Mononuclear cell (primary cell): ENCODE measurements around the gene ERC2. TPM values are rescaled to one million over a fixed set of nuclear protein-coding genes. Genes with fewer than 3 reads are reported as not detected.
"Not testable (repeated sequence)": the region's sequence is repeated elsewhere in the genome, so short reads cannot be mapped to it uniquely, and the experiment has no call there.

ENCODE experiments used
- H3K27me3 ChIP-seq: 2 replicates; pipeline ENCODE4 v1.6.0; 2011; ENCODE audit warnings: low read length, control low read depth; ENCODE audit not compliant: insufficient read depth
- H3K4me1 ChIP-seq: 2 replicates; pipeline ENCODE4 v1.5.1; 2011; ENCODE audit warnings: mild to moderate bottlenecking, low read length, control low read depth; ENCODE audit not compliant: insufficient read depth
- H3K4me3 ChIP-seq: 2 replicates; pipeline ENCODE4 v1.5.1; 2011; ENCODE audit warnings: mild to moderate bottlenecking, low read length, moderate library complexity
- H3K9me3 ChIP-seq: 2 replicates; pipeline ENCODE4 v1.5.1; 2011; ENCODE audit warnings: low read depth, mild to moderate bottlenecking, control low read depth, low read length
- total RNA-seq: library from RNA; depleted of rRNA; stranded (reverse); fragments of >200 nt; gene quantifications from one replicate; pipeline ENCODE4 v1.2.3, GENCODE V29; 2012

ERC2 gene
- total RNA-seq, 1 donor, result 0.10 TPM

- H3K9me3 ChIP-seq, result no peaks in the 10 kb centered on the region
- H3K27me3 ChIP-seq, result no peaks in the 10 kb centered on the region
- H3K4me3 ChIP-seq, result no peak overlapping the region
- H3K4me1 ChIP-seq, result no peaks in the 10 kb centered on the region
Measured at GRCh38 chr3:55523471-55523870, 944.8 kb downstream of the ERC2 start.

GRCh38 chr3:55521738-55522421 is 946.4 kb downstream of the ERC2 start:
- H3K4me3 ChIP-seq, result no peak overlapping the region
- no peaks in the 10 kb centered on the region for H3K9me3 ChIP-seq
- no peaks in the 10 kb centered on the region for H3K4me1 ChIP-seq
- no peaks in the 10 kb centered on the region for H3K27me3 ChIP-seq

- H3K4me1 ChIP-seq, result no peaks in the 10 kb centered on the region
- no peaks in the 10 kb centered on the region for H3K27me3 ChIP-seq
- no peak overlapping the region for H3K4me3 ChIP-seq
- no peaks in the 10 kb centered on the region for H3K9me3 ChIP-seq
Measured at GRCh38 chr3:55521064-55521737, 947.1 kb downstream of the ERC2 start.

GRCh38 chr3:55519019-55519418 is 949.2 kb downstream of the ERC2 start:
- Histone ChIP-seq H3K4me1 (no peaks in the 10 kb centered on the region), H3K9me3 (no peaks in the 10 kb centered on the region), H3K27me3 (no peaks in the 10 kb centered on the region)

GRCh38 chr3:55518451-55518850 is 949.8 kb downstream of the ERC2 start:
- Histone ChIP-seq H3K27me3 (no peaks in the 10 kb centered on the region), H3K4me1 (no peaks in the 10 kb centered on the region), H3K9me3 (no peaks in the 10 kb centered on the region), H3K4me3 (no peak overlapping the region)

More at GRCh38 chr3:55519019-55519418, 949.2 kb downstream of the ERC2 start:
- H3K4me3 ChIP-seq, result no peak overlapping the region

- no peaks in the 10 kb centered on the region for H3K9me3 ChIP-seq
- H3K4me1 ChIP-seq, result no peaks in the 10 kb centered on the region
- H3K27me3 ChIP-seq, result no peaks in the 10 kb centered on the region
- H3K4me3 ChIP-seq, result no peak overlapping the region
Measured at GRCh38 chr3:55516392-55517030, 951.8 kb downstream of the ERC2 start.

- Histone ChIP-seq H3K4me3 (no peak overlapping the region), H3K27me3 (no peaks in the 10 kb centered on the region), H3K9me3 (no peaks in the 10 kb centered on the region), H3K4me1 (no peaks in the 10 kb centered on the region)
Measured at GRCh38 chr3:55515550-55516246, 952.6 kb downstream of the ERC2 start.

- no peaks in the 10 kb centered on the region for H3K9me3 ChIP-seq
- no peaks in the 10 kb centered on the region for H3K27me3 ChIP-seq
- no peak overlapping the region for H3K4me3 ChIP-seq
- no peaks in the 10 kb centered on the region for H3K4me1 ChIP-seq
Measured at GRCh38 chr3:55514962-55515361, 953.3 kb downstream of the ERC2 start.

- Histone ChIP-seq H3K9me3 (no peaks in the 10 kb centered on the region), H3K4me1 (no peaks in the 10 kb centered on the region), H3K27me3 (no peaks in the 10 kb centered on the region), H3K4me3 (no peak overlapping the region)
Measured at GRCh38 chr3:55512571-55513343, 955.5 kb downstream of the ERC2 start.

GRCh38 chr3:55511895-55512570 is 956.2 kb downstream of the ERC2 start:
- no peaks in the 10 kb centered on the region for H3K27me3 ChIP-seq
- H3K4me1 ChIP-seq, result no peaks in the 10 kb centered on the region
- H3K4me3 ChIP-seq, result no peak overlapping the region
- no peaks in the 10 kb centered on the region for H3K9me3 ChIP-seq

GRCh38 chr3:55508335-55508734 is 959.9 kb downstream of the ERC2 start:
- no peaks in the 10 kb centered on the region for H3K9me3 ChIP-seq
- H3K4me3 ChIP-seq, result no peak overlapping the region
- H3K27me3 ChIP-seq, result no peaks in the 10 kb centered on the region
- no peaks in the 10 kb centered on the region for H3K4me1 ChIP-seq

- no peaks in the 10 kb centered on the region for H3K4me1 ChIP-seq
- H3K9me3 ChIP-seq, result no peaks in the 10 kb centered on the region
- no peak overlapping the region for H3K4me3 ChIP-seq
- no peaks in the 10 kb centered on the region for H3K27me3 ChIP-seq
Measured at GRCh38 chr3:55507808-55508207, 960.5 kb downstream of the ERC2 start.

- Histone ChIP-seq H3K9me3 (no peaks in the 10 kb centered on the region), H3K4me1 (no peaks in the 10 kb centered on the region), H3K27me3 (no peaks in the 10 kb centered on the region), H3K4me3 (no peak overlapping the region)
Measured at GRCh38 chr3:55505776-55506175, 962.5 kb downstream of the ERC2 start.

GRCh38 chr3:55505102-55505501 is 963.2 kb downstream of the ERC2 start:
- H3K4me3 ChIP-seq, H3K9me3 ChIP-seq, H3K27me3 ChIP-seq, H3K4me1 ChIP-seq: not testable (repeated sequence)
